BLaER1 treated with 17β-estradiol and CSF1 and Interleukin-3, amounts not matched to agents 10 nM and 100 nM (cell line): ENCODE measurements around the gene UNKL.

Source experiments
- H3K27ac ChIP-seq, 11 experiments: shearing (Covaris generic); formaldehyde crosslinking; 2 replicates each; pipeline ENCODE4 v1.8.1; 2022
- H3K27me3 ChIP-seq, 11 experiments: shearing (Covaris generic); formaldehyde crosslinking; 2 replicates each; pipeline ENCODE4 v1.8.1; 2022
- H3K36me3 ChIP-seq, 11 experiments: shearing (Covaris generic); formaldehyde crosslinking; 2 replicates each; pipeline ENCODE4 v1.8.1; 2022
- H3K4me1 ChIP-seq, 10 experiments: shearing (Covaris generic); formaldehyde crosslinking; 2 replicates each; pipeline ENCODE4 v1.8.1; 2022
- H3K4me2 ChIP-seq, 11 experiments: shearing (Covaris generic); formaldehyde crosslinking; 2 replicates each; pipeline ENCODE4 v1.8.1; 2022
- H3K4me3 ChIP-seq, 10 experiments: shearing (Covaris generic); formaldehyde crosslinking; 2 replicates each; pipeline ENCODE4 v1.8.1; 2022
- H3K9ac ChIP-seq, 11 experiments: shearing (Covaris generic); formaldehyde crosslinking; 2 replicates each; pipeline ENCODE4 v1.8.1; 2022
- H3K9me3 ChIP-seq, 11 experiments: shearing (Covaris generic); formaldehyde crosslinking; replicated peaks in 1 of 11; 2 replicates each; pipeline ENCODE4 v1.8.1; 2022
- H4K20me1 ChIP-seq, 11 experiments: shearing (Covaris generic); formaldehyde crosslinking; 2 replicates each; pipeline ENCODE4 v1.8.1; 2022
- Cebpa-rat ChIP-seq, 11 experiments: shearing (Covaris generic); IDR thresholded peaks; 2 replicates each; pipeline ENCODE4 v1.8.1; 2022

The UNKL gene

GRCh38 chr16:1414532-1415260 is at the start of gene UNKL:
TSS of gene UNKL (minus strand) at chr16:1414704. CDS start at chr16:1414691, 13 bp downstream.
- Histone ChIP-seq H3K9me3 (no peaks in the 10 kb centered on the region), H4K20me1 (peaks cover 6 to 70% (median 41%) of the 10 kb centered on the region in 11 experiments; a peak in 15 of 22 replicates), H3K4me1 (peaks cover 50 to 73% (median 66%) of the 10 kb centered on the region in 10 experiments), H3K4me3 (peak within 1 kb of the TSS; percentile 85 to 100 (median 98)), H3K27ac (peak within 1 kb of the TSS; percentile 92 to 98 (median 96)), H3K36me3 (peaks cover 11 to 33% (median 19%) of the 10 kb centered on the region in 11 experiments; a peak in 16 of 22 replicates), H3K27me3 (no peaks in the 10 kb centered on the region), H3K9ac (peak within 1 kb of the TSS; percentile 94 to 99 (median 98)), H3K4me2 (peak within 1 kb of the TSS; percentile 74 to 98 (median 90))
- no peak for TF ChIP-seq Cebpa-rat (IDR thresholded peaks at IDR 0.05)

GRCh38 chr16:1461146-1461545 is 46.6 kb upstream of the UNKL start:
- peaks cover 0 to 100% (median 58%) of the 10 kb centered on the region in 11 experiments; a peak in 16 of 22 replicates for H4K20me1 ChIP-seq
- TF ChIP-seq Cebpa-rat (IDR thresholded peaks at IDR 0.05), result no peak
- H3K27ac ChIP-seq, result peak overlapping the region in 7 of 11 experiments; percentile 20 to 91 (median 87); a peak in 11 of 22 replicates
- peaks cover 72 to 97% (median 87%) of the 10 kb centered on the region in 11 experiments for H3K36me3 ChIP-seq
- H3K4me1 ChIP-seq, result peaks cover 20 to 61% (median 50%) of the 10 kb centered on the region in 10 experiments
- H3K4me2 ChIP-seq, result peak overlapping the region in 7 of 11 experiments; percentile 79 to 94 (median 84); a peak in 7 of 22 replicates
- no peaks in the 10 kb centered on the region for H3K27me3 ChIP-seq
- no peak overlapping the region for H3K4me3 ChIP-seq
- H3K9me3 ChIP-seq, result no peaks in the 10 kb centered on the region
- H3K9ac ChIP-seq, result peak overlapping the region in 7 of 11 experiments; percentile 25 to 80 (median 44); a peak in 7 of 22 replicates

- H3K9me3 ChIP-seq, result no peaks in the 10 kb centered on the region
- H3K36me3 ChIP-seq, result peaks cover 73 to 97% (median 87%) of the 10 kb centered on the region in 11 experiments
- peak overlapping the region in 8 of 11 experiments; percentile 20 to 91 (median 82); a peak in 11 of 22 replicates for H3K27ac ChIP-seq
- no peak overlapping the region for H3K4me3 ChIP-seq
- H3K4me1 ChIP-seq, result peaks cover 20 to 64% (median 54%) of the 10 kb centered on the region in 10 experiments
- no peaks in the 10 kb centered on the region for H3K27me3 ChIP-seq
- peak overlapping the region in 7 of 11 experiments; percentile 32 to 80 (median 58); a peak in 9 of 22 replicates for H3K9ac ChIP-seq
- peaks cover 0 to 100% (median 53%) of the 10 kb centered on the region in 11 experiments; a peak in 16 of 22 replicates for H4K20me1 ChIP-seq
- peak overlapping the region in 10 of 11 experiments; percentile 44 to 94 (median 84); a peak in 17 of 22 replicates for H3K4me2 ChIP-seq
- no peak for TF ChIP-seq Cebpa-rat (IDR thresholded peaks at IDR 0.05)
Measured at GRCh38 chr16:1460602-1461138, 46.2 kb upstream of the UNKL start.

GRCh38 chr16:1459967-1460366 is 45.5 kb upstream of the UNKL start:
- Histone ChIP-seq H3K36me3 (peaks cover 73 to 97% (median 87%) of the 10 kb centered on the region in 11 experiments), H3K27ac (peak overlapping the region in 8 of 11 experiments; percentile 64 to 91 (median 82); a peak in 17 of 22 replicates), H3K4me3 (no peak overlapping the region), H3K9ac (peak overlapping the region in 9 of 11 experiments; percentile 32 to 80 (median 58); a peak in 15 of 22 replicates), H3K4me2 (peak overlapping the region; percentile 29 to 94 (median 83); a peak in 20 of 22 replicates), H4K20me1 (peaks cover 0 to 100% (median 46%) of the 10 kb centered on the region in 11 experiments; a peak in 15 of 22 replicates), H3K9me3 (no peaks in the 10 kb centered on the region), H3K4me1 (peaks cover 20 to 66% (median 60%) of the 10 kb centered on the region in 10 experiments), H3K27me3 (no peaks in the 10 kb centered on the region)
- TF ChIP-seq Cebpa-rat (IDR thresholded peaks at IDR 0.05), result no peak

GRCh38 chr16:1458977-1459341 is 44.5 kb upstream of the UNKL start:
- peak overlapping the region in 9 of 11 experiments; percentile 27 to 91 (median 77); a peak in 17 of 22 replicates for H3K27ac ChIP-seq
- peak overlapping the region; percentile 6 to 80 (median 56); a peak in 19 of 22 replicates for H3K9ac ChIP-seq
- TF ChIP-seq Cebpa-rat (IDR thresholded peaks at IDR 0.05), result no peak
- H3K36me3 ChIP-seq, result peaks cover 73 to 97% (median 87%) of the 10 kb centered on the region in 11 experiments
- peaks cover 20 to 76% (median 70%) of the 10 kb centered on the region in 10 experiments for H3K4me1 ChIP-seq
- H3K9me3 ChIP-seq, result no peaks in the 10 kb centered on the region
- H4K20me1 ChIP-seq, result peaks cover 0 to 100% (median 36%) of the 10 kb centered on the region in 11 experiments; a peak in 15 of 22 replicates
- H3K4me3 ChIP-seq, result no peak overlapping the region
- no peaks in the 10 kb centered on the region for H3K27me3 ChIP-seq
- peak overlapping the region; percentile 46 to 94 (median 83); a peak in 21 of 22 replicates for H3K4me2 ChIP-seq

- Histone ChIP-seq H3K4me3 (peak overlapping the region in 3 of 10 experiments; percentile 13 to 27 (median 25); a peak in 1 of 20 replicates), H4K20me1 (peaks cover 0 to 100% (median 31%) of the 10 kb centered on the region in 11 experiments; a peak in 14 of 22 replicates), H3K27me3 (no peaks in the 10 kb centered on the region), H3K9ac (peak overlapping the region in 10 of 11 experiments; percentile 35 to 80 (median 57); a peak in 18 of 22 replicates), H3K9me3 (no peaks in the 10 kb centered on the region), H3K4me2 (peak overlapping the region; percentile 46 to 94 (median 83); a peak in 21 of 22 replicates), H3K4me1 (peaks cover 20 to 81% (median 75%) of the 10 kb centered on the region in 10 experiments), H3K27ac (peak overlapping the region in 8 of 11 experiments; percentile 64 to 91 (median 82); a peak in 17 of 22 replicates), H3K36me3 (peaks cover 73 to 97% (median 87%) of the 10 kb centered on the region in 11 experiments)
- peak in 3 of 11 experiments; percentile 36 to 78 (median 37); a peak in 3 of 22 replicates for TF ChIP-seq Cebpa-rat (IDR thresholded peaks at IDR 0.05)
Measured at GRCh38 chr16:1458336-1458976, 44.0 kb upstream of the UNKL start.

- Histone ChIP-seq H4K20me1 (peaks cover 0 to 98% (median 24%) of the 10 kb centered on the region in 11 experiments; a peak in 14 of 22 replicates), H3K4me2 (peak overlapping the region in 10 of 11 experiments; percentile 61 to 94 (median 84); a peak in 20 of 22 replicates), H3K9me3 (no peaks in the 10 kb centered on the region), H3K4me3 (peak overlapping the region in 3 of 10 experiments; percentile 13 to 27 (median 25); a peak in 3 of 20 replicates), H3K36me3 (peaks cover 73 to 97% (median 87%) of the 10 kb centered on the region in 11 experiments), H3K27ac (peak overlapping the region in 8 of 11 experiments; percentile 23 to 91 (median 82); a peak in 16 of 22 replicates), H3K9ac (peak overlapping the region in 9 of 11 experiments; percentile 3 to 80 (median 58); a peak in 16 of 22 replicates), H3K4me1 (peaks cover 20 to 82% (median 78%) of the 10 kb centered on the region in 10 experiments), H3K27me3 (no peaks in the 10 kb centered on the region)
- TF ChIP-seq Cebpa-rat (IDR thresholded peaks at IDR 0.05), result no peak
Measured at GRCh38 chr16:1457489-1458245, 43.2 kb upstream of the UNKL start.
